Activated CD8-positive, alpha-beta memory T cell treated with anti-CD3 and anti-CD28 coated beads for 1 hour (primary cell): ENCODE measurements around the gene CCDC24.

Source experiments
- DNase-seq, 2 donors: peaks; one replicate each; pipeline ENCODE4 v3.0.0-alpha.2; 2020; ENCODE audit warnings: low read depth in 1 of 2; ENCODE audit errors: extremely low read depth in 1 of 2

Gene CCDC24

GRCh38 chr1:44036409-44037139 is 45.2 kb downstream of the CCDC24 start:
- peak in 1 of 2 donors; percentile 38 for DNase-seq

- DNase-seq = no peak
Measured at GRCh38 chr1:44037154-44037553, 45.8 kb downstream of the CCDC24 start.

GRCh38 chr1:44038876-44039657 is 47.7 kb downstream of the CCDC24 start:
- no peak for DNase-seq

GRCh38 chr1:44040418-44040817 is 49.0 kb downstream of the CCDC24 start:
- no peak for DNase-seq

- no peak for DNase-seq
Measured at GRCh38 chr1:44040846-44041245, 49.4 kb downstream of the CCDC24 start.

GRCh38 chr1:44043176-44044070 is 52.0 kb downstream of the CCDC24 start:
- no peak for DNase-seq

- DNase-seq = no peak
Measured at GRCh38 chr1:44044071-44044801, 52.8 kb downstream of the CCDC24 start.

GRCh38 chr1:44045064-44045463 is 53.7 kb downstream of the CCDC24 start:
- no peak for DNase-seq
